ENCODE data around the gene SEPHS2.

Gene SEPHS2

GRCh38 chr16:30443631-30444030 is 2.0 kb downstream of the SEPHS2 start:
- no peak for TF ChIP-seq CTCF (IDR thresholded peaks at IDR 0.05; ENCODE audit: low read depth, low read length)
- no peak overlapping the region for H3K4me3 ChIP-seq (replicated peaks in 1 of 2; ENCODE audit: low read depth in 2 of 2, low read length in 2 of 2)
- no peak for DNase-seq (ENCODE audit: low read depth in 2 of 2)

- no peak overlapping the region for H3K4me3 ChIP-seq (replicated peaks in 1 of 2; ENCODE audit: low read depth in 2 of 2, low read length in 2 of 2)
- DNase-seq (ENCODE audit: low read depth in 2 of 2) = no peak
- TF ChIP-seq CTCF (IDR thresholded peaks at IDR 0.05; ENCODE audit: low read depth, low read length) = no peak
These were observed 5.8 kb downstream of the SEPHS2 start for GRCh38 chr16:30439720-30440348.

- H3K4me3 ChIP-seq (replicated peaks in 1 of 2; ENCODE audit: low read depth in 2 of 2, low read length in 2 of 2) = no peak overlapping the region
- no peak for DNase-seq (ENCODE audit: low read depth in 2 of 2)
- TF ChIP-seq CTCF (IDR thresholded peaks at IDR 0.05; ENCODE audit: low read depth, low read length) = no peak
These were observed 6.8 kb downstream of the SEPHS2 start for GRCh38 chr16:30438835-30439234.

- no peak for TF ChIP-seq CTCF (IDR thresholded peaks at IDR 0.05; ENCODE audit: low read depth, low read length)
These were observed 8.1 kb downstream of the SEPHS2 start for GRCh38 chr16:30437511-30438046.

GRCh38 chr16:30434852-30435251 is 10.8 kb downstream of the SEPHS2 start:
- no peak for TF ChIP-seq CTCF (IDR thresholded peaks at IDR 0.05; ENCODE audit: low read depth, low read length)
- no peak overlapping the region for H3K4me3 ChIP-seq (replicated peaks in 1 of 2; ENCODE audit: low read depth in 2 of 2, low read length in 2 of 2)
- no peak for DNase-seq (ENCODE audit: low read depth in 2 of 2)

More at GRCh38 chr16:30437511-30438046, 8.1 kb downstream of the SEPHS2 start:
- DNase-seq (ENCODE audit: low read depth in 2 of 2) = no peak
- H3K4me3 ChIP-seq (replicated peaks in 1 of 2; ENCODE audit: low read depth in 2 of 2, low read length in 2 of 2) = no peak overlapping the region

GRCh38 chr16:30430428-30430970 is 15.2 kb downstream of the SEPHS2 start:
- no peak for TF ChIP-seq CTCF (IDR thresholded peaks at IDR 0.05; ENCODE audit: low read depth, low read length)
- no peak for DNase-seq (ENCODE audit: low read depth in 2 of 2)
- peak overlapping the region; percentile 29 to 94 for H3K4me3 ChIP-seq (replicated peaks in 1 of 2; ENCODE audit: low read depth in 2 of 2, low read length in 2 of 2)

Data from cardiac fibroblast (primary cell).